SK-N-MC (cell line): Measurements from ENCODE around the gene BCAR3.

Experiments
- EZH2 ChIP-seq: fragments of 200-600 bp; sonication (generic); IDR thresholded peaks from one replicate; pipeline ENCODE4 v1.6.1; 2017; ENCODE audit warnings: antibody characterized with exemption
- FOXP2 ChIP-seq: optimal IDR thresholded peaks from 2 replicates; pipeline ENCODE3; 2011; ENCODE audit warnings: mild to moderate bottlenecking, moderate library complexity; ENCODE audit not compliant: insufficient read depth; ENCODE audit errors: extremely low read length, control extremely low read depth
- POLR2AphosphoS5 ChIP-seq: IDR thresholded peaks from 2 replicates; pipeline ENCODE4 v1.6.1; 2012; ENCODE audit warnings: mild to moderate bottlenecking, low read depth, low read length, borderline replicate concordance

DNA sequence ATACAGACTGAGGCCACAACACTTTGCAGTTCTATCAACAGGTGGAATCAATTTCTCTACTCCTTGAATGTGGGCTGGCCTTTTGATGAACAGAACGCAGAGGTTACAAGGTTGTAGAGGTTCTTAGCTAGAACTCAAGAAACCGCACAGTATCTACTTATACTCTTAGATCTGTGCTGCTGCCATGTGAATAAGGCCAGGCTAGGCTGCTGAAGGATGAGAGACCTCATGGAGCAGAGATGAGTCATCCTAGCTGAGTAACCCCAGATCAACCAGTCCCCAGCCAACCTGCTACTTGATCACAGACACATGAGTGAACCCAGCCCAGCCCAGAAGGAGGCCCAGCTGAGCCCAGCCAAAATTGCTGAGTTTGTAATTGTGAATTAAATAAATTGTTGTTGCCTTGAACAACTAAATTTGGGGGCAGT is 35.3 kb upstream of the BCAR3 start:
- TF ChIP-seq POLR2AphosphoS5 (no peak), EZH2 (no peak), FOXP2 (no peak)
